GM12878 (cell line): ENCODE measurements around the gene EIF5A. TPM values are rescaled to one million over a fixed set of nuclear protein-coding genes. Genes with fewer than 3 reads are reported as not detected.
A peak's percentile ranks its signal among the peaks of the same experiment; 100 is the strongest.

Experiments
- ATAC-seq: fragments of 200-7000 bp; cut with Tn5 transposase; 3 replicates; pipeline ENCODE4 v1.9.1; 2020; ENCODE audit warnings: mild to moderate bottlenecking, moderate library complexity
- BruUV-seq: library from RNA; stranded (reverse); fragments of 400-500 nt; replicated peaks from 2 replicates; lab custom pipeline; 2021; lab: Mats Ljungman, UMichigan
- CTCF ChIA-PET: fragments of 300-600 bp; sonication (Branson Sonifier 250); formaldehyde crosslinking; extraction: SDS; loops from one replicate; lab custom pipeline; 2021; ENCODE audit warnings: inconsistent platforms; lab: Yijun Ruan, JAX
- POLR2A ChIA-PET: fragments of 350-600 bp; formaldehyde crosslinking; extraction: SDS; loops from one replicate; lab custom pipeline; 2021; ENCODE audit warnings: inconsistent platforms; lab: Charles Lee
- RAD21 ChIA-PET: fragments of 300-600 bp; sonication (Branson Sonifier 250); formaldehyde crosslinking; loops from one replicate; lab custom pipeline; 2023; ENCODE audit warnings: antibody characterized with exemption; ENCODE audit not compliant: unreplicated experiment; lab: Charles Lee
- SMC1A ChIA-PET: fragments of 300-600 bp; sonication (Branson Sonifier 250); formaldehyde crosslinking; loops from one replicate; lab custom pipeline; 2023; ENCODE audit not compliant: unreplicated experiment, uncharacterized antibody; lab: Charles Lee
- DNase-seq: peaks from one replicate; pipeline ENCODE4 v3.0.0-alpha.2; 2011; ENCODE audit warnings: low read depth, low spot score
- FAIRE-seq: peaks from 3 replicates; lab custom pipeline; 2011; peaks lifted over from hg19 to GRCh38; lab: Jason Lieb, UNC
- H2AFZ ChIP-seq: 2 replicates; pipeline ENCODE4 v1.6.0; 2011; ENCODE audit warnings: low read depth, low read length, control low read depth; ENCODE audit not compliant: control insufficient read depth
- H3K27ac ChIP-seq: 2 replicates; pipeline ENCODE4 v1.5.1; 2011; ENCODE audit warnings: control low read depth; ENCODE audit not compliant: control insufficient read depth, insufficient read depth
- H3K27me3 ChIP-seq, 2 experiments: replicated peaks in 1 of 2; 2 replicates each; pipeline versions ENCODE4 v1.6.0 to v1.6.1; 2011; ENCODE audit warnings: low read length in 1 of 2; ENCODE audit not compliant: control insufficient read depth in 2 of 2, insufficient read depth in 2 of 2
- H3K36me3 ChIP-seq, 2 experiments: 2 replicates each; pipeline ENCODE4 v1.5.1; 2011; ENCODE audit warnings: low read length in 1 of 2; ENCODE audit not compliant: control insufficient read depth in 2 of 2, insufficient read depth in 2 of 2
- H3K4me1 ChIP-seq: 2 replicates; pipeline ENCODE4 v1.6.1; 2011; ENCODE audit warnings: mild to moderate bottlenecking, low read length, moderate library complexity, mixed read lengths; ENCODE audit not compliant: control insufficient read depth, insufficient read depth
- H3K4me2 ChIP-seq: 2 replicates; pipeline ENCODE4 v1.6.0; 2011; ENCODE audit warnings: control low read depth; ENCODE audit not compliant: control insufficient read depth, insufficient read depth
- H3K4me3 ChIP-seq: fragments of 200-600 bp; sonication (generic); 2 replicates; pipeline ENCODE4 v1.5.1; 2016
- H3K79me2 ChIP-seq: 2 replicates; pipeline ENCODE4 v1.6.0; 2011; ENCODE audit warnings: low read length; ENCODE audit not compliant: control insufficient read depth, insufficient read depth
- H3K9ac ChIP-seq: 2 replicates; pipeline ENCODE4 v1.8.0; 2011; ENCODE audit warnings: low read length, control low read depth, mixed read lengths; ENCODE audit not compliant: control insufficient read depth, insufficient read depth
- H3K9me3 ChIP-seq: replicated peaks from 3 replicates; pipeline ENCODE4 v1.5.1; 2011; ENCODE audit warnings: mild to moderate bottlenecking, low read length; ENCODE audit not compliant: control insufficient read depth, insufficient read depth
- H4K20me1 ChIP-seq: 2 replicates; pipeline ENCODE4 v1.6.0; 2011; ENCODE audit not compliant: control insufficient read depth, insufficient read depth
- BCL11A ChIP-seq: IDR thresholded peaks from 2 replicates; pipeline ENCODE4 v1.6.1; 2011; ENCODE audit warnings: low read depth, low read length
- BCL3 ChIP-seq: IDR thresholded peaks from 2 replicates; pipeline ENCODE4 v1.6.1; 2011; ENCODE audit warnings: borderline replicate concordance, low read depth, mild to moderate bottlenecking, moderate library complexity, low read length; ENCODE audit not compliant: insufficient read depth, poor library complexity, severe bottlenecking
- EP300 ChIP-seq, 2 experiments: fragments of 150-350 bp in 1 of 2; IDR thresholded peaks; 2 replicates each; pipeline ENCODE4 v1.6.1; 2011 to 2012; ENCODE audit warnings: low read depth in 2 of 2, low read length in 2 of 2, borderline replicate concordance in 1 of 2, improper control_type of control experiment in 1 of 2, inconsistent platforms in 1 of 2; ENCODE audit not compliant: control insufficient read depth in 1 of 2
- JUND ChIP-seq: IDR thresholded peaks from 2 replicates; pipeline ENCODE4 v1.6.1; 2012; ENCODE audit warnings: low read depth, mild to moderate bottlenecking, low read length, improper control_type of control experiment, moderate library complexity
- KAT2A ChIP-seq: conservative IDR thresholded peaks from 2 replicates; pipeline ENCODE4 v1.6.1; 2011; ENCODE audit warnings: low read depth, low read length; ENCODE audit not compliant: control insufficient read depth
- MXI1 ChIP-seq: fragments of 150-350 bp; IDR thresholded peaks from 2 replicates; pipeline ENCODE4 v1.6.1; 2011; ENCODE audit warnings: low read depth, mild to moderate bottlenecking, inconsistent platforms, low read length, improper control_type of control experiment
- MYC ChIP-seq: IDR thresholded peaks from 2 replicates; pipeline ENCODE4 v1.6.1; 2011; ENCODE audit warnings: mild to moderate bottlenecking, low read length, moderate library complexity, inconsistent platforms; ENCODE audit not compliant: insufficient read depth, insufficient replicate concordance, insufficient read length, severe bottlenecking
- NR2F1 ChIP-seq: fragments of 450-650 bp; conservative IDR thresholded peaks from 2 replicates; pipeline ENCODE4 v1.6.1; 2017; ENCODE audit warnings: mild to moderate bottlenecking
- POLR2AphosphoS2 ChIP-seq: IDR thresholded peaks from 2 replicates; pipeline ENCODE4 v1.6.1; 2011; ENCODE audit warnings: low read depth, mild to moderate bottlenecking, low read length, improper control_type of control experiment, moderate library complexity
- POLR2AphosphoS5 ChIP-seq: IDR thresholded peaks from 2 replicates; pipeline ENCODE4 v1.6.1; 2011; ENCODE audit warnings: mild to moderate bottlenecking, low read length, inconsistent platforms
- SP1 ChIP-seq: IDR thresholded peaks from one replicate; pipeline ENCODE4 v1.6.1; 2011; ENCODE audit warnings: low read depth, low read length
- ZNF207 ChIP-seq: fragments of 450-650 bp; IDR thresholded peaks from 2 replicates; pipeline ENCODE4 v1.6.1; 2014; ENCODE audit warnings: antibody characterized with exemption, mild to moderate bottlenecking, borderline replicate concordance
- WGBS: methylation state at CpG from one replicate; pipeline ENCODE4 v1.1.6; 2016; ENCODE audit warnings: low lambda C conversion rate; ENCODE audit not compliant: insufficient replicate concordance, insufficient coverage; ENCODE audit errors: missing lambda C conversion rate; 5-methylcytosine and 5-hydroxymethylcytosine counted together
- in situ Hi-C: fragments of 300-500 bp; cut with MboI; formaldehyde crosslinking; loops from 9 replicates; pipeline ENCODE4 v1.14.3; 2018; ENCODE audit warnings: mixed read lengths
- intact Hi-C: fragments of 100-400 bp; cut with micrococcal nuclease; formaldehyde crosslinking; loops from one replicate; pipeline ENCODE4 v1.14.2; 2022; ENCODE audit not compliant: unreplicated experiment
- polyA plus RNA-seq, 11 experiments: library from polyadenylated mRNA; depleted of rRNA in 4 of 11; unstranded in 6 of 11; stranded (reverse) in 5 of 11; fragments of >200 nt; fragmentation: Nextera tagmentation in 4 of 11; fragmentation: Illumina TruSeq in 1 of 11; extraction: Ambion mirVana in 4 of 11; extraction: Trizol in 1 of 11; gene quantifications; 1 replicate in 1 of 11; 2 replicates in 10 of 11; pipeline versions ENCODE4 v1.2.1 to v1.2.3, GENCODE V29; 2011 to 2016; ENCODE audit warnings: inconsistent platforms in 2 of 11, missing spikeins in 2 of 11, low read depth in 1 of 11
- total RNA-seq, 4 experiments: library from RNA; depleted of rRNA in 3 of 4; stranded (reverse); fragments of >200 nt in 3 of 4; fragmentation: Illumina TruSeq in 1 of 4; extraction: Trizol in 1 of 4; gene quantifications; 2 replicates each; pipeline versions ENCODE4 v1.2.1 to v1.2.3, GENCODE V29; 2013 to 2021
- TF ChIP-seq, protein P1 (sequence below): fragments of 450-650 bp; IDR thresholded peaks from 2 replicates; pipeline ENCODE4 v1.6.1; 2018; ENCODE audit warnings: borderline replicate concordance, mild to moderate bottlenecking; ENCODE audit not compliant: partially characterized antibody
- TF ChIP-seq, protein P2 (sequence below): IDR thresholded peaks from 2 replicates; pipeline ENCODE4 v1.6.1; 2011; ENCODE audit warnings: mild to moderate bottlenecking, low read depth, low read length, moderate library complexity; ENCODE audit not compliant: insufficient replicate concordance
- TF ChIP-seq, protein P3 (sequence below): IDR thresholded peaks from 2 replicates; pipeline ENCODE4 v1.6.1; 2012; ENCODE audit warnings: low read depth, low read length, improper control_type of control experiment

EIF5A gene
- total and polyA plus RNA-seq, 10 of the 15 experiments (the other 5 are each of a cell fraction or from before 2014, with no cell fraction given): 26.5 to 1,792 (median 944) TPM

DNA sequence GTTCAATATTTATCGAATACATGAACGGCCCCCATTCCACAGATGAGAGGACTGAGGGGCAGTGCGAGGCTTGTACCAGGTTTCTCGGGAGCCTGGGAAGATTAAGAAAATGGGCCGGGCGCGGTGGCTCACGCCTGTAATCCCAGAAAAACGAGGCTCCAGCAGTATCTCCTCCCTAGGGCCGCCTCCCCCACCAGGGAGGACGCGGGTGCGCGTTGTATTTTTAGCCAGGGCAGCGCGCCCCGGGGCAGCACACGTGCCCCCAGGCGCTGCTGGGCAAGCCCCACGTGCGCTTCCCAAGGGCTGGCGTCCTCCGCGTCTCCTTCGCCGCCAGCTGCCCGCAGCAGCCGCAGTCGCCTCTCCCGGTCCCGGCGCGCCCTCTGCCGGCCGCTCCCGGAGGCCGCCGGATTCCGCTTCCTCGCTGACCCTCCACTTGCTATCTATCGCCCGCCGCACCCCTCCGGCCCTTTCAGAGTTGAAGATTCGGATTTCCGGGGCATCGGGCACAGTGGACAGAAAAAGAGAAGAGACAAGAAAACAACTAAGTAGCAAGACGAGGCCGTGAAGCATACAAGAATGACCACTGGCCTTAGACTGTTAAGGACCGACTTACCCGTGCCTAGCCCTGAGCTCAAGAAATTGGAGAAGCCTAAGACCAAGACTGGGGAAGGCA, 11.1 kb upstream of the EIF5A start:
- ATAC-seq (peak; percentile 89), DNase-seq (no peak), FAIRE-seq (no peak)
- ChIA-PET POLR2A (interaction anchor here (0.9 to 1.7 kb wide), 5 partner anchors 14 to 76 kb away, joined by 3 to 4 read pairs (median 3); partner anchors contain the start of genes ACAP1 and SLC2A4), CTCF (interaction anchor here (0.6 to 5.7 kb wide), 31 partner anchors 9 to 318 kb away, joined by 3 to 102 read pairs (median 4); partner anchors contain the start of genes ACADVL, ACAP1, DLG4 and DVL2), RAD21 (interaction anchor here (0.7 to 2.1 kb wide), 14 partner anchors 9 to 252 kb away, joined by 3 to 44 read pairs (median 6); partner anchors contain the start of genes ACADVL, ACAP1, DLG4 and GABARAP), SMC1A (interaction anchor here (0.7 to 2.4 kb wide), 12 partner anchors 9 to 251 kb away, joined by 3 to 19 read pairs (median 6); partner anchors contain the start of gene SLC2A4)
- peak overlapping the region; percentile 71 for H3K4me2 ChIP-seq
- no peaks in the 10 kb centered on the region for H3K9me3 ChIP-seq
- peaks cover 3% of the 10 kb centered on the region for H3K4me1 ChIP-seq
- no TSS peak for BruUV-seq
- peaks cover 3 to 5% of the 10 kb centered on the region in 2 experiments for H3K27me3 ChIP-seq
- H3K9ac ChIP-seq: no peak overlapping the region
- H3K4me3 ChIP-seq: peak overlapping the region; percentile 11; the same call in 1 of the 2 replicates
- intact Hi-C loops: loop anchor here (1.0 to 5.0 kb wide), 3 partner anchors 16 to 252 kb away; partner anchors contain the start of gene SLC16A11
- WGBS: 6% methylated on average over 51 of the region's 51 CpGs
- H3K36me3 ChIP-seq: no peaks in the 10 kb centered on the region
- H2AFZ ChIP-seq: peak overlapping the region; percentile 64
- no peak overlapping the region for H3K27ac ChIP-seq
- in situ Hi-C loops: loop anchor here (5.0 kb wide), 1 partner anchor 254 kb away; the partner anchor contains the start of gene SLC16A11
- H3K79me2 ChIP-seq: no peaks in the 10 kb centered on the region
- H4K20me1 ChIP-seq: no peaks in the 10 kb centered on the region
- TF ChIP-seq JUND (no peak), KAT2A (no peak), ZNF207 (no peak), MXI1 (peak; percentile 63), BCL3 (no peak), POLR2AphosphoS5 (no peak), POLR2AphosphoS2 (no peak), EP300 (IDR thresholded peaks at IDR 0.05; ENCODE audit: borderline replicate concordance in 1 of 2, control insufficient read depth in 1 of 2, low read depth in 2 of 2, low read length in 2 of 2) (no peak), MYC (peak; percentile 34), NR2F1 (peak; percentile 41), BCL11A (no peak), SP1 (peak; percentile 21)
- TF ChIP-seq, protein P1, sequence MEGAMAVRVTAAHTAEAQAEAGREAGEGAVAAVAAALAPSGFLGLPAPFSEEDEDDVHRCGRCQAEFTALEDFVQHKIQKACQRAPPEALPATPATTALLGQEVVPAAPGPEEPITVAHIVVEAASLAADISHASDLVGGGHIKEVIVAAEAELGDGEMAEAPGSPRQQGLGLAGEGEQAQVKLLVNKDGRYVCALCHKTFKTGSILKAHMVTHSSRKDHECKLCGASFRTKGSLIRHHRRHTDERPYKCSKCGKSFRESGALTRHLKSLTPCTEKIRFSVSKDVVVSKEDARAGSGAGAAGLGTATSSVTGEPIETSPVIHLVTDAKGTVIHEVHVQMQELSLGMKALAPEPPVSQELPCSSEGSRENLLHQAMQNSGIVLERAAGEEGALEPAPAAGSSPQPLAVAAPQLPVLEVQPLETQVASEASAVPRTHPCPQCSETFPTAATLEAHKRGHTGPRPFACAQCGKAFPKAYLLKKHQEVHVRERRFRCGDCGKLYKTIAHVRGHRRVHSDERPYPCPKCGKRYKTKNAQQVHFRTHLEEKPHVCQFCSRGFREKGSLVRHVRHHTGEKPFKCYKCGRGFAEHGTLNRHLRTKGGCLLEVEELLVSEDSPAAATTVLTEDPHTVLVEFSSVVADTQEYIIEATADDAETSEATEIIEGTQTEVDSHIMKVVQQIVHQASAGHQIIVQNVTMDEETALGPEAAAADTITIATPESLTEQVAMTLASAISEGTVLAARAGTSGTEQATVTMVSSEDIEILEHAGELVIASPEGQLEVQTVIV: no peak
- TF ChIP-seq, protein P2, sequence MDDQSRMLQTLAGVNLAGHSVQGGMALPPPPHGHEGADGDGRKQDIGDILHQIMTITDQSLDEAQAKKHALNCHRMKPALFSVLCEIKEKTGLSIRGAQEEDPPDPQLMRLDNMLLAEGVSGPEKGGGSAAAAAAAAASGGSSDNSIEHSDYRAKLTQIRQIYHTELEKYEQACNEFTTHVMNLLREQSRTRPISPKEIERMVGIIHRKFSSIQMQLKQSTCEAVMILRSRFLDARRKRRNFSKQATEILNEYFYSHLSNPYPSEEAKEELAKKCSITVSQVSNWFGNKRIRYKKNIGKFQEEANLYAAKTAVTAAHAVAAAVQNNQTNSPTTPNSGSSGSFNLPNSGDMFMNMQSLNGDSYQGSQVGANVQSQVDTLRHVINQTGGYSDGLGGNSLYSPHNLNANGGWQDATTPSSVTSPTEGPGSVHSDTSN: no peak
- TF ChIP-seq, protein P3, sequence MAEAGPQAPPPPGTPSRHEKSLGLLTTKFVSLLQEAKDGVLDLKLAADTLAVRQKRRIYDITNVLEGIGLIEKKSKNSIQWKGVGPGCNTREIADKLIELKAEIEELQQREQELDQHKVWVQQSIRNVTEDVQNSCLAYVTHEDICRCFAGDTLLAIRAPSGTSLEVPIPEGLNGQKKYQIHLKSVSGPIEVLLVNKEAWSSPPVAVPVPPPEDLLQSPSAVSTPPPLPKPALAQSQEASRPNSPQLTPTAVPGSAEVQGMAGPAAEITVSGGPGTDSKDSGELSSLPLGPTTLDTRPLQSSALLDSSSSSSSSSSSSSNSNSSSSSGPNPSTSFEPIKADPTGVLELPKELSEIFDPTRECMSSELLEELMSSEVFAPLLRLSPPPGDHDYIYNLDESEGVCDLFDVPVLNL: no peak
